HCT116 (cell line): ENCODE results near the gene IQGAP2. TPM values are rescaled to one million over a fixed set of nuclear protein-coding genes. Genes with fewer than 3 reads are reported as not detected.

Experiments
- ATAC-seq: fragments of 200-7000 bp; cut with Tn5 transposase; 2 replicates; pipeline ENCODE4 v1.9.1; 2020; ENCODE audit warnings: mild to moderate bottlenecking, moderate library complexity
- BruUV-seq: library from RNA; stranded (reverse); fragments of 400-500 nt; replicated peaks from 2 replicates; lab custom pipeline; 2021; lab: Mats Ljungman, UMichigan
- CTCF ChIA-PET: fragments of 300-600 bp; sonication (Branson Sonifier 250); formaldehyde crosslinking; loops from one replicate; lab custom pipeline; 2021; ENCODE audit warnings: antibody characterized with exemption; lab: Charles Lee
- POLR2A ChIA-PET: fragments of 300-600, 350-600 bp; sonication (Branson Sonifier 250); formaldehyde crosslinking; loops from one replicate; lab custom pipeline; 2021; ENCODE audit warnings: antibody characterized with exemption; lab: Charles Lee
- RAD21 ChIA-PET, 2 experiments: fragments of 300-600 bp; sonication (Branson Sonifier 250); formaldehyde crosslinking; loops; one replicate each; lab custom pipeline; 2023; ENCODE audit warnings: low total read pairs in 2 of 2; ENCODE audit not compliant: uncharacterized antibody in 2 of 2, unreplicated experiment in 2 of 2, low non-redundant PET in 1 of 2; lab: Charles Lee
- DNase-seq: peaks from one replicate; pipeline ENCODE4 v3.0.0-alpha.2; 2010; ENCODE audit warnings: low read depth, low spot score
- H2AFZ ChIP-seq: fragments of 200-600 bp; shearing (Covaris generic), sonication (generic); 2 replicates; pipeline ENCODE4 v1.6.1; 2017; ENCODE audit warnings: low read depth, mixed run types, mixed read lengths, antibody characterized with exemption, low read length; ENCODE audit not compliant: poor library complexity, severe bottlenecking
- H3K27ac ChIP-seq: 2 replicates; pipeline ENCODE4 v1.5.1; 2012; ENCODE audit warnings: low read depth, low read length
- H3K27me3 ChIP-seq: fragments of 200-600 bp; sonication (generic); 2 replicates; pipeline ENCODE4 v1.6.1; 2016; ENCODE audit warnings: mixed run types, low read length, mixed read lengths; ENCODE audit not compliant: insufficient read depth
- H3K36me3 ChIP-seq, 2 experiments: fragments of 200-500 bp in 1 of 2; fragments of 200-600 bp in 1 of 2; sonication (Bioruptor generic) in 1 of 2; sonication (generic) in 1 of 2; 2 replicates each; pipeline versions ENCODE4 v1.5.1 to v1.6.1; 2014 to 2016; ENCODE audit warnings: low read length in 2 of 2, inconsistent platforms in 1 of 2, mixed read lengths in 1 of 2, mixed run types in 1 of 2; ENCODE audit not compliant: insufficient read depth in 2 of 2, control insufficient read depth in 1 of 2
- H3K4me1 ChIP-seq, 2 experiments: fragments of 200-600 bp in 1 of 2; sonication (generic) in 1 of 2; 2 replicates each; pipeline versions ENCODE4 v1.5.1 to v1.6.1; 2012 to 2017; ENCODE audit warnings: low read length in 2 of 2, inconsistent platforms in 1 of 2, mild to moderate bottlenecking in 1 of 2, mixed read lengths in 1 of 2, mixed run types in 1 of 2, moderate library complexity in 1 of 2; ENCODE audit not compliant: insufficient read depth in 2 of 2, control insufficient read depth in 1 of 2
- H3K4me2 ChIP-seq: fragments of 200-600 bp; sonication (generic); 2 replicates; pipeline ENCODE4 v1.6.1; 2017; ENCODE audit warnings: mixed run types, low read length, mixed read lengths
- H3K4me3 ChIP-seq, 2 experiments: fragments of 200-600 bp in 1 of 2; sonication (generic) in 1 of 2; replicated peaks in 1 of 2; 2 replicates each; pipeline ENCODE4 v1.5.1; 2011 to 2016; ENCODE audit warnings: low read length in 2 of 2, control low read depth in 1 of 2, low read depth in 1 of 2, mild to moderate bottlenecking in 1 of 2, mixed read lengths in 1 of 2, mixed run types in 1 of 2
- H3K79me2 ChIP-seq: fragments of 200-600 bp; sonication (generic); 2 replicates; pipeline ENCODE4 v1.6.1; 2017; ENCODE audit warnings: mild to moderate bottlenecking, mixed run types, low read length, moderate library complexity, mixed read lengths; ENCODE audit not compliant: insufficient read depth
- H3K9ac ChIP-seq: fragments of 200-600 bp; sonication (generic); 2 replicates; pipeline ENCODE4 v1.6.1; 2016; ENCODE audit warnings: low read length, mixed read lengths
- H3K9me2 ChIP-seq: fragments of 200-600 bp; sonication (generic), shearing (Covaris generic); 2 replicates; pipeline ENCODE4 v1.6.1; 2017; ENCODE audit warnings: mixed run types, mild to moderate bottlenecking, moderate library complexity; ENCODE audit not compliant: insufficient read depth
- H3K9me3 ChIP-seq, 2 experiments: fragments of 200-500 bp in 1 of 2; fragments of 200-600 bp in 1 of 2; sonication (Bioruptor generic) in 1 of 2; sonication (generic) in 1 of 2; 2 replicates each; pipeline ENCODE4 v1.6.1; 2014 to 2017; ENCODE audit warnings: low read length in 2 of 2, mixed read lengths in 2 of 2, inconsistent platforms in 1 of 2, low read depth in 1 of 2, mild to moderate bottlenecking in 1 of 2, mixed run types in 1 of 2, moderate library complexity in 1 of 2; ENCODE audit not compliant: control insufficient read depth in 1 of 2, insufficient read depth in 1 of 2
- H4K20me1 ChIP-seq: fragments of 200-600 bp; sonication (generic), shearing (Covaris generic); 2 replicates; pipeline ENCODE4 v1.6.1; 2017; ENCODE audit warnings: mixed run types, mild to moderate bottlenecking, moderate library complexity; ENCODE audit not compliant: insufficient read depth
- CBX3 ChIP-seq: IDR thresholded peaks from 2 replicates; pipeline ENCODE4 v1.6.1; 2012; ENCODE audit warnings: low read depth
- CEBPB ChIP-seq: IDR thresholded peaks from 2 replicates; pipeline ENCODE4 v1.6.1; 2012; ENCODE audit warnings: low read depth
- EZH2 ChIP-seq: fragments of 200-600 bp; sonication (generic); IDR thresholded peaks from 2 replicates; pipeline ENCODE4 v1.6.1; 2017; ENCODE audit warnings: antibody characterized with exemption, mixed run types
- EZH2phosphoT487 ChIP-seq: fragments of 200-600 bp; IDR thresholded peaks from 2 replicates; pipeline ENCODE4 v1.6.1; 2018; ENCODE audit warnings: antibody characterized with exemption, borderline replicate concordance
- FOSL1 ChIP-seq: IDR thresholded peaks from 2 replicates; pipeline ENCODE4 v1.6.1; 2012; ENCODE audit warnings: low read depth
- JUND ChIP-seq: IDR thresholded peaks from 2 replicates; pipeline ENCODE4 v1.6.1; 2012
- POLR2AphosphoS5 ChIP-seq: IDR thresholded peaks from 2 replicates; pipeline ENCODE4 v1.6.1; 2011; ENCODE audit warnings: mild to moderate bottlenecking, low read depth, low read length, moderate library complexity
- SRF ChIP-seq: IDR thresholded peaks from 2 replicates; pipeline ENCODE4 v1.6.1; 2012; ENCODE audit warnings: low read depth
- TCF7L2 ChIP-seq: IDR thresholded peaks from 2 replicates; pipeline ENCODE4 v1.7.0; 2011; ENCODE audit warnings: borderline replicate concordance, inconsistent platforms; ENCODE audit not compliant: insufficient read depth, insufficient read length; ENCODE audit errors: extremely low read depth
- YY1 ChIP-seq: IDR thresholded peaks from 2 replicates; pipeline ENCODE4 v1.6.1; 2011; ENCODE audit warnings: low read length, low read depth, moderate library complexity, mild to moderate bottlenecking; ENCODE audit not compliant: insufficient replicate concordance; ENCODE audit errors: extremely low read depth
- intact Hi-C: fragments of 100-400 bp; cut with micrococcal nuclease; formaldehyde crosslinking; loops from 2 replicates; pipeline ENCODE4 v1.10.0; 2022
- total RNA-seq: library from RNA; stranded (reverse); gene quantifications from one replicate; pipeline ENCODE4 v1.2.1, GENCODE V29; 2021; ENCODE audit not compliant: unreplicated experiment
- TF ChIP-seq, protein P1 (sequence below), 3 experiments: fragments of 200-600 bp in 1 of 3; sonication (generic) in 1 of 3; IDR thresholded peaks in 2 of 3; conservative IDR thresholded peaks in 1 of 3; 2 replicates each; pipeline ENCODE4 v1.5.1; 2012 to 2017; ENCODE audit warnings: low read depth in 2 of 3, low read length in 2 of 3, antibody characterized with exemption in 1 of 3, borderline replicate concordance in 1 of 3, control low read depth in 1 of 3, mild to moderate bottlenecking in 1 of 3, mixed read lengths in 1 of 3, mixed run types in 1 of 3, moderate library complexity in 1 of 3; ENCODE audit not compliant: insufficient read depth in 1 of 3
- TF ChIP-seq, protein P2 (sequence below): IDR thresholded peaks from 2 replicates; pipeline ENCODE4 v1.6.1; 2012
- TF ChIP-seq, protein P3 (sequence below): IDR thresholded peaks from 2 replicates; pipeline ENCODE4 v1.6.1; 2012
- TF ChIP-seq, protein P4 (sequence below): IDR thresholded peaks from 2 replicates; pipeline ENCODE4 v1.6.1; 2012; ENCODE audit warnings: low read depth
- TF ChIP-seq, protein P5 (sequence below): IDR thresholded peaks from 2 replicates; pipeline ENCODE4 v1.6.1; 2011; ENCODE audit warnings: mild to moderate bottlenecking, low read length, moderate library complexity; ENCODE audit not compliant: insufficient replicate concordance; ENCODE audit errors: extremely low read depth

Gene IQGAP2
- total RNA-seq, 1 experiment from 2014 or later: 2.0 TPM

DNA sequence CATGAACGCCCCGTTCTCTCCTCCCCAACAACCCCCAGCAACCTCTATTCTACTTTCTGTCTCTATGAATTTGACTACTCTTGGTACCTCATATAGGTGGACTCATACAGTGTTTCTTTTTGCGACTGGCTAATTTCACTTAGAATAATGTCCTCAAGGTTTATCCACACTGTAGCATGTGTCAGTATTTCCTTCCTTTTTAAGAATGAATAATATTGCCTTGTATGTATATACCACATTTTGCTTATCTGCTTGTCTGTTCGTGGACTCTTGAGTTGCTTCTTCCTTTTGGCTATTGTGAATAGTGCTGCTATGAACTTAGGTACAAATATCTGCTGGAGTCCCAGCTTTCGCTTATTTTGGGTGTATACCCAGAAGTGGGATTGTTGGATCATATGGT lies 42.7 kb downstream of the IQGAP2 start:
- Histone ChIP-seq H3K36me3 (no peaks in the 10 kb centered on the region), H3K79me2 (no peaks in the 10 kb centered on the region), H3K4me2 (no peak overlapping the region), H3K4me1 (no peaks in the 10 kb centered on the region), H3K27ac (no peak overlapping the region), H3K4me3 (no peak overlapping the region), H3K9me3 (no peaks in the 10 kb centered on the region), H4K20me1 (no peaks in the 10 kb centered on the region), H3K27me3 (peaks cover 6% of the 10 kb centered on the region; the same call in 1 of the 2 replicates), H3K9ac (no peak overlapping the region), H2AFZ (no peak overlapping the region), H3K9me2 (no peaks in the 10 kb centered on the region)
- ChIA-PET CTCF (no interaction called here), RAD21 (no interaction called here), POLR2A (no interaction called here)
- DNase-seq (no peak), ATAC-seq (no peak)
- no TSS peak for BruUV-seq
- TF ChIP-seq YY1 (no peak), EZH2 (no peak), CEBPB (no peak), EZH2phosphoT487 (no peak), POLR2AphosphoS5 (no peak), SRF (no peak), CBX3 (no peak), TCF7L2 (no peak), FOSL1 (no peak), JUND (no peak)
- TF ChIP-seq, protein P1, sequence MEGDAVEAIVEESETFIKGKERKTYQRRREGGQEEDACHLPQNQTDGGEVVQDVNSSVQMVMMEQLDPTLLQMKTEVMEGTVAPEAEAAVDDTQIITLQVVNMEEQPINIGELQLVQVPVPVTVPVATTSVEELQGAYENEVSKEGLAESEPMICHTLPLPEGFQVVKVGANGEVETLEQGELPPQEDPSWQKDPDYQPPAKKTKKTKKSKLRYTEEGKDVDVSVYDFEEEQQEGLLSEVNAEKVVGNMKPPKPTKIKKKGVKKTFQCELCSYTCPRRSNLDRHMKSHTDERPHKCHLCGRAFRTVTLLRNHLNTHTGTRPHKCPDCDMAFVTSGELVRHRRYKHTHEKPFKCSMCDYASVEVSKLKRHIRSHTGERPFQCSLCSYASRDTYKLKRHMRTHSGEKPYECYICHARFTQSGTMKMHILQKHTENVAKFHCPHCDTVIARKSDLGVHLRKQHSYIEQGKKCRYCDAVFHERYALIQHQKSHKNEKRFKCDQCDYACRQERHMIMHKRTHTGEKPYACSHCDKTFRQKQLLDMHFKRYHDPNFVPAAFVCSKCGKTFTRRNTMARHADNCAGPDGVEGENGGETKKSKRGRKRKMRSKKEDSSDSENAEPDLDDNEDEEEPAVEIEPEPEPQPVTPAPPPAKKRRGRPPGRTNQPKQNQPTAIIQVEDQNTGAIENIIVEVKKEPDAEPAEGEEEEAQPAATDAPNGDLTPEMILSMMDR (IDR thresholded peaks at IDR 0.05 in 2 of 3, conservative IDR thresholded peaks at IDR 0.05 in 1 of 3; ENCODE audit: borderline replicate concordance in 1 of 3, insufficient read depth in 1 of 3, low read depth in 2 of 3, low read length in 2 of 3): no peak
- TF ChIP-seq, protein P2, sequence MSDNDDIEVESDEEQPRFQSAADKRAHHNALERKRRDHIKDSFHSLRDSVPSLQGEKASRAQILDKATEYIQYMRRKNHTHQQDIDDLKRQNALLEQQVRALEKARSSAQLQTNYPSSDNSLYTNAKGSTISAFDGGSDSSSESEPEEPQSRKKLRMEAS: no peak
- TF ChIP-seq, protein P3, sequence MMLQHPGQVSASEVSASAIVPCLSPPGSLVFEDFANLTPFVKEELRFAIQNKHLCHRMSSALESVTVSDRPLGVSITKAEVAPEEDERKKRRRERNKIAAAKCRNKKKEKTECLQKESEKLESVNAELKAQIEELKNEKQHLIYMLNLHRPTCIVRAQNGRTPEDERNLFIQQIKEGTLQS: no peak
- TF ChIP-seq, protein P4, sequence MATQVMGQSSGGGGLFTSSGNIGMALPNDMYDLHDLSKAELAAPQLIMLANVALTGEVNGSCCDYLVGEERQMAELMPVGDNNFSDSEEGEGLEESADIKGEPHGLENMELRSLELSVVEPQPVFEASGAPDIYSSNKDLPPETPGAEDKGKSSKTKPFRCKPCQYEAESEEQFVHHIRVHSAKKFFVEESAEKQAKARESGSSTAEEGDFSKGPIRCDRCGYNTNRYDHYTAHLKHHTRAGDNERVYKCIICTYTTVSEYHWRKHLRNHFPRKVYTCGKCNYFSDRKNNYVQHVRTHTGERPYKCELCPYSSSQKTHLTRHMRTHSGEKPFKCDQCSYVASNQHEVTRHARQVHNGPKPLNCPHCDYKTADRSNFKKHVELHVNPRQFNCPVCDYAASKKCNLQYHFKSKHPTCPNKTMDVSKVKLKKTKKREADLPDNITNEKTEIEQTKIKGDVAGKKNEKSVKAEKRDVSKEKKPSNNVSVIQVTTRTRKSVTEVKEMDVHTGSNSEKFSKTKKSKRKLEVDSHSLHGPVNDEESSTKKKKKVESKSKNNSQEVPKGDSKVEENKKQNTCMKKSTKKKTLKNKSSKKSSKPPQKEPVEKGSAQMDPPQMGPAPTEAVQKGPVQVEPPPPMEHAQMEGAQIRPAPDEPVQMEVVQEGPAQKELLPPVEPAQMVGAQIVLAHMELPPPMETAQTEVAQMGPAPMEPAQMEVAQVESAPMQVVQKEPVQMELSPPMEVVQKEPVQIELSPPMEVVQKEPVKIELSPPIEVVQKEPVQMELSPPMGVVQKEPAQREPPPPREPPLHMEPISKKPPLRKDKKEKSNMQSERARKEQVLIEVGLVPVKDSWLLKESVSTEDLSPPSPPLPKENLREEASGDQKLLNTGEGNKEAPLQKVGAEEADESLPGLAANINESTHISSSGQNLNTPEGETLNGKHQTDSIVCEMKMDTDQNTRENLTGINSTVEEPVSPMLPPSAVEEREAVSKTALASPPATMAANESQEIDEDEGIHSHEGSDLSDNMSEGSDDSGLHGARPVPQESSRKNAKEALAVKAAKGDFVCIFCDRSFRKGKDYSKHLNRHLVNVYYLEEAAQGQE: no peak
- TF ChIP-seq, protein P5, sequence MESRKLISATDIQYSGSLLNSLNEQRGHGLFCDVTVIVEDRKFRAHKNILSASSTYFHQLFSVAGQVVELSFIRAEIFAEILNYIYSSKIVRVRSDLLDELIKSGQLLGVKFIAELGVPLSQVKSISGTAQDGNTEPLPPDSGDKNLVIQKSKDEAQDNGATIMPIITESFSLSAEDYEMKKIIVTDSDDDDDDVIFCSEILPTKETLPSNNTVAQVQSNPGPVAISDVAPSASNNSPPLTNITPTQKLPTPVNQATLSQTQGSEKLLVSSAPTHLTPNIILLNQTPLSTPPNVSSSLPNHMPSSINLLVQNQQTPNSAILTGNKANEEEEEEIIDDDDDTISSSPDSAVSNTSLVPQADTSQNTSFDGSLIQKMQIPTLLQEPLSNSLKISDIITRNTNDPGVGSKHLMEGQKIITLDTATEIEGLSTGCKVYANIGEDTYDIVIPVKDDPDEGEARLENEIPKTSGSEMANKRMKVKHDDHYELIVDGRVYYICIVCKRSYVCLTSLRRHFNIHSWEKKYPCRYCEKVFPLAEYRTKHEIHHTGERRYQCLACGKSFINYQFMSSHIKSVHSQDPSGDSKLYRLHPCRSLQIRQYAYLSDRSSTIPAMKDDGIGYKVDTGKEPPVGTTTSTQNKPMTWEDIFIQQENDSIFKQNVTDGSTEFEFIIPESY: no peak
- intact Hi-C loops: no loop called here
